ENCODE data around the gene RPTOR.

RPTOR gene

GRCh38 chr17:80990921-80991644, 446.4 kb downstream of the RPTOR start:
- no peak for DNase-seq

- peak; percentile 71 to 81 (median 76) for DNase-seq
Observed at GRCh38 chr17:80991645-80992076, 447.0 kb downstream of the RPTOR start, which contains the start of gene CHMP6. TSS of gene CHMP6 (plus strand) at chr17:80991841. CDS start at chr17:80991919, 78 bp downstream.

DNA sequence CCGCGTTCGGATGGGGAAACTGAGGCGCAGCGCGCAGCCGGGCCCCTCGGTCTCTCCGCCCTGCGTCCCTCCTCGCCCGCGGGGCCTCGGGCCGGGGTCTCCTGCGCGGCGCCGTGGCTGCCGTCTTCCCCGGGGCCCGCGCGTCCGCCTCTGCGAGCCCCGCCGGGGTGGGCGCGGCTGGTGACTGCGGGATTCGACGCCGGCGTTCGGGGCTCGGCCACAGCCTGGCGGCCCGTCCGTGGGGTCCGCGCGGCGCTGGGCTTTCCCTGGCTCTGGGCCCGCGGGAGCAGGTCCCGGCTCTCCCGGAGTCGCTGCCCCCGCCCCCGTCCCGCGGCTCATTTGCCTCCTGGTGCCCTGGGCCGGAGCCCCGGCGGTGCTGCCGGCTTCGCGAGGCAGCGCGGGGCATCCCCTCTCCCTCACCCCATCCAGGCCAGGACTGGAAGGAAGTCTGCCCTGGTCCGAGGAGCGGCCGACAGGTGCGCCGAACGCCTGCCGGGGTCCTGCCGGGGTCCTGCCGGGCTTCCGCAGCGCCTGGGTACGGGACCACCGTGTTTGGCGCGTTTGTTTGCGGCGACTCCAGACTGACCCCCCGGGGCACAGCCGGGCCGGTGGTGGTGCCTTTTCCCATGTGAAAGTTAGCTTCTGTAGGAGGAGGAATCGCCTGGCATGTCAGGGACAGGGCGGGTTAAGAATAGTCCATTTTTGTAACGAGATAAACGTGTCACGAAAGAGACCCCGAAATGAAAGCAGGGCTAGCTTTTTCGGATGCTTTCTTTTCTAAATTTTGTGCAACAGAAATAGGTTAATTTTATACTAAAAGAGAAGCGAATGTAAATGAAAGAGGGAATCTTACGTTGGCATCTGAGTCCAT, 447.7 kb downstream of the RPTOR start:
- DNase-seq = peak in 1 of 3 experiments; percentile 54

GRCh38 chr17:80992948-80993624, 448.4 kb downstream of the RPTOR start:
- DNase-seq = no peak

DNA sequence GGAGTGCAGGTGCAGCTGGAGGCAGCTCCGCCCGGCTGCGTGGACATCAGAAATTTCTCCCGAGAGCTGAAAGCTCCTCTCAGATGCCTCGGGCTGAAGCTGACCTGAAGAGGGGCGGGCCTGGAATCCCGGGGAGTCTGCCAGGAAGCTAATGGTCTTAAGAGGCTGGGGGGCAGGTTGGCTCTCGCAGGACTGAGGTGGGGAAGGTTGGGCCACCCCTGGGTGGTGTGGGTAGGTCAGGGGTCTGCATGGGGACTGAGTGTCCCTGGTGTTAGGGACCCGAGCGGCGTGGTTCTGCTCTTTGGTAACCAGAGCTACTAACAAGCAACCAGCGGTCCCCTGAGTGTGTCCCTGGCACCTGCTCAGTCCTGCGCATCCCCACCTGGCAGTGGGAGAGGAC, 450.5 kb downstream of the RPTOR start:
- no peak for DNase-seq

DNA sequence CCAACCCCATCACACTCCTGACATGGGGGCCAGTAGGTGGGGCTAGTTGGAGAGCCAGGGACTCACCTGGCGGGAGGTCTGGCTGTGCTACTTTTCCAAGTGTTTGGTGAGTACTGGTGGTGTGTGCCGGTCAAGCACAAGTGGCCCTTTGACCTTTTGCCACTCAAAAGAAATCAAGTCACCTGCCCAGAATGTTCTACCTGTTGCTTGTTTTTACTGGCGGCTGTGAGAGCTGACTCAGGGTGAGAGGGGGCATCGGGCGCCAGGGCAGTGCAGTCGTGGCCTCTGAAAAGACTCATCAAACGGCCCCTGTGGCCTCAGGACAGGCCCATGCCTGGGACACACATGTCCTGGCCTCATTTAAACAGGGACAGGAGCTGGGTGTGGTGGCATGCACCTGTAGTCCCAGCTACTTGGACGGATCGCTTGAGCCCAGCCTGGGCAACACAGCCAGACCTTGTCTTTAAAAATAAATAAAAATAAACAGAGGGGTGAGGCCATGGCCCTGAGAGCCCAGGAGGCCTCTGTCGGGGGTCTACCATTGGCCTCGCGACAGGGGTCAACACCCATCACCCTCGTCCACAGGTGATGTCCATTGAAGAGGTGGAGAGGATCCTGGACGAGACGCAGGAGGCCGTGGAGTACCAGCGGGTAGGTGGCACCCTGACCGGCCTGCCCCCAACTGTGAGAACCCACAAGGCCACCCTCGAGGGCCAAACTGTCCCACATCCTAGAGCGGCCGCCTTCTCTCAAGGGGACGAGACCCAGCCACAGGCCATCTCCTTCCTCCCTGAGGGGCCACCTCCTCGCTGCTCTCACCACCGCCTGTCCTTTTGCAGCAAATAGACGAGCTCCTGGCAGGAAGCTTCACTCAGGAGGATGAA, 452.0 kb downstream of the RPTOR start:
- DNase-seq = no peak

DNA sequence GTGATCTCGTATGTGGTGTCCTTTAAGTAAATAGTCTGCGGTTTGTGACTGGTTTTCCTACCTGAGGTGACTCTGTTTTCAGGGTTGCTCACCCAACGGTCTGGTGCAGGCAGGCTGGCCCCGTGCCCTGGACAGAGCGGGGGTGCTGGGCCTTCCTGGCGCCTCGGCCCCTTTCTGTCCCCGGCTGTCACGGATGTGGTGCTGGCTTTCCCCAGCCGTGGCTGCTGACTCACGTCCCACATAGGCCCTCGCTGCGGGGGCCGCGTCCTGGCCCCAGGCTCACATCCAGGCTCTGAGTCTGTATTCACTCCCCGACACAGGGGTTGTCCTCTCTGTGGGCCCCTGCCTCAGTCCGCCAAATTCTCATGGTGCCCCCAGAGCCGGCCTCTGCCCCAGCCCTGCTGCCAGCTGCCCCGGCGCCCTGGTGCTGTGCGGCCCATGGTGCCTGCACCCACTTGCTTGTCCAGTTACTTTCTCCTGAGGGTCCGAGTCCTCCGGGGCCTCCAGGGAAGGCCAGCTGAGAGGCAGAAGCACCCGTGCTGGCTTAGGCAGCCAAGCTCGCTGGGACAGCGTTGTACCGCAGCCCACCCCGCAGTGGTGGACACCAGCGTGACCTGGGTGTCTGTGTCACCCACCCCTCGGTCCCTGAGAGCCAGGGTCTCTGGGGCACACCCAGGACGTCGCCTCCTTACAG, 452.9 kb downstream of the RPTOR start:
- DNase-seq = no peak

DNA sequence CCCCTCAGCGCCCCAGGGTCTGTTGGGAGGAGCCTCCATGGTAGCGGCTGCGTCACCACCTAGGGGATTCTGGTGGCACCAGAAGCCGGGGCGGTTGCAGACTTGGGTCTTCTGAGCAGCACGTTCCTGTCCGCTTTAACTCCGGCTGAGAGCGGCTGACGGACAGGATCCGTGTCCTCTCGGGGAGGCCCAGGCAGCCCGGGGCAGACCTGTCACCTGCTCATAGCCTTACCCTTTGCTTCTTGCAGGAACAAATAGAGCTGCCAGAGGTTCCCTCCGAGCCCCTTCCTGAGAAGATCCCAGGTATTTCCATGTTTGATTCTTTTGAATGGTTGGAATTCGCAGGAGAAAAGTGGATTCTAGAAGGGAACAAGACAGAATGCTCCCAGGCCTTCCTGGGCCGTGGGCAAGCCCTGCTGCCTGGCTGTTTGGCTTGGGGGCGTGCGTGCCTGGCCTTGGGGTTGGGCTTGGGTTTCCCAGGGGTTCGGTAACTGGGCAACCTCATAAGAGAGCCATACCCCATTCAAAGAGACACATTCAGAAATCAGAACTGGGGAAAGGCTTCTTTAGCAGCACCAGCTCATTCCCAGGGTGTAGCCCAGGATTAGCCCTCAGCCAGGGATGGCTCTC, 453.6 kb downstream of the RPTOR start:
- no peak for DNase-seq

DNA sequence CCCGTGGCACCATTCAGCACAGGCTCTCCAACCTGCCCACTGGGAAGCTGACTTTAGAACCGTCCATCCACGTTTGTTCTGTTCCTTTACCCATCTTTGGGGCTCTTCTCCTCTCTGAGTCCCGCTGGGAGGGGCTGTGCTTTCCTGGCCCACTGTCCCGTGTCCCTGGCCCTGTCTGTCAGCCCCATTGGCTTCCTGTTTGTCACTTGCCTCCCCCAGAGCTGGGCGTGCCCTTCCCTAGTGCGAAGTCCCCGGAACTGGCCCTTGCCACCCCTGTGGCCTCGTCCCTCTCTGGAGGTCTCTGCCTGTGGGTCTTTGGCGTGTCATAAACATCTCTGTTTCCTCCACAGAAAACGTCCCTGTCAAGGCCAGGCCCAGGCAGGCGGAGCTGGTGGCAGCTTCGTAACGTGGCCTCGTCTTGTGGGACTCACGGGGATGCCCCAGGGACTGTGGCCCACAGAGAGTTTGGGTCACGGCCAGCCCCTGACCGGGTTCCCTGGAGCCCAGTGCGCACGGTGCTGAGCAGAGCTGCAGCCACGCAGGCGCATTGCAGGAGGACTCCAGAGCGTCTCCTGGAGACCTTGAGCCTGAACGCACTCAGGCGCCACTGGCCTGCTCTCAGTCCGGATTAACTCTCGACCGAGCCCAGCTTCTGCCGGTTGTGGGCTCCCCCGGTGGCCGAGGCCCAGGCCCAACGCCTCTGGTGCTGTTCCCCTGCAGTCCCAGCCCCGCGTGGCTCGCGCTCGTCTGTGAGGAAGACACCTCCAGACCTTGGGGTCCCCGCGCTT, 454.3 kb downstream of the RPTOR start:
- no peak for DNase-seq

DNA sequence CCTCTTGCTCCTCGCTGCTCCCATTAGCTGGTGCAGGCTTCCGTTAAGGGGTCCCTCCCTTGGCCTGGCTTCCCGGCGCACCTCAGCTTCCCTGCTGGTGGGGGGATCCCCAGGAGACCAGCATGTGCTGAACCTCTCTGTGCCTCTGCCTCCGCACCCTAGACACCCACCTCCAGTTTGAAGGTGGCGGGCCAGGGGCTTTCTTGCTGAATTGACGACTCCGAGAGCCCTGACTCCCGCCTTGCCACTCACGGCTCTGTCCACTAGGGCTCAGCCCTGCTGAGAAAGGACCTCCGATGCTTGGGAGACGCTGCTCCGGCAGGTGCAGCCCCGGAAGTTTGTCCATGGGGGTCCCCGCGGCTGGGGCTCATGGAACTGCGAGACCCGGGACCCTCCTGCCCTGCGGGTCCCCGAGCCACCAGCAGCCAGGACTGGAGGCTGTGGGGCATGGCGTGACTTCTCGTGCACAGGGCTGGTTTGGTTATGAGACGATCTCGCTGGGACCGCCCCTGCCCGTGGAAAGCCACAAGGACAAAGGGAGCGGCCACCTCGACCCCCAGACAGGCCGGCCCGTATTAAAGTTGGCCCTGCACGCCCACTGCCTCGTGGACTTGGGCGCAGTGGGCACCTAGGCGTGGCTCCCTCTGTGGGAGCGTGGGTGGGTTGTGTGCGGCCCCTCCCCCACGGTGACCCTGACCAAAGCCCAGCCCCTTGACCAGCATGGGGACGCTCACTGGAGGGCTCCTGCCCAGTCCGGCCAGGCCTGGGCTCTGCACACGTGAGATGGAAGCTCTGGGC, 455.1 kb downstream of the RPTOR start:
- DNase-seq = no peak

- no peak for DNase-seq
Observed at GRCh38 chr17:81000334-81000630, 455.6 kb downstream of the RPTOR start.

DNA sequence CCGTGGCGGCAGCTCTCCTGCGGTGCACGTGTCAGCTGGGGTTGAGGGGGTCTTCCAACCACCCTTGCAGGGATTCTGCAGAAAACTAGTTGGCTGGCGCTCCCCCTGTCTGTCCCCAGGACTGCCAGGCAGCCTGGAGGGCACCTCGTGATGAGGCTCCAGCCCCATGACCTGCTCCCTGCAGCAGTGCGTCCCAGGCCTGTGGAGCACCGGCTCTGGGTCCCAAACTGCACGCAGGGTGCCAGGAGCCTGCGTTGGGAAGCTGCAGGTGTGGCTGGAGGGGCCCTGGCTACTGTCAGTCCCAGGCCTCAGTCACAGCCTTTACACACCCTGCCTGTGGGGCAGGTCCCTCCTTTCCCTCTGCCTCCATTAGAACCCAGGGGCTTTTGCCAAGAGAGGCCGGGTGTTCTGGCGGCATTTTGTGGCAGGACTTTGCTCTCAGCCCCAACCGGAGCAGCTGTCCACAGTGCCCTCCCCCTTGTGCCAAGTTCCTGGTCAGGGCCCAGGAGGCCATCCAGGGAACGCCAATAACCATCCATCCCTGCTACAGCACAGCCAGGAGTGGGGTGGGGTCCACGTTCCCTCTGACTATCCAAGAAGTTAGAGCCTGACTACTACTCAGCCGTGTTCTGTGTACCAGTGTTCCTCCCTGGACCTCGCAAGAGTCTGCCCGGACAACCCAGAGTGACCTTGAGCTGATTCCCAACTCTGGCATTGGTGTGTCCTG, 456.2 kb downstream of the RPTOR start:
- no peak for DNase-seq

DNA sequence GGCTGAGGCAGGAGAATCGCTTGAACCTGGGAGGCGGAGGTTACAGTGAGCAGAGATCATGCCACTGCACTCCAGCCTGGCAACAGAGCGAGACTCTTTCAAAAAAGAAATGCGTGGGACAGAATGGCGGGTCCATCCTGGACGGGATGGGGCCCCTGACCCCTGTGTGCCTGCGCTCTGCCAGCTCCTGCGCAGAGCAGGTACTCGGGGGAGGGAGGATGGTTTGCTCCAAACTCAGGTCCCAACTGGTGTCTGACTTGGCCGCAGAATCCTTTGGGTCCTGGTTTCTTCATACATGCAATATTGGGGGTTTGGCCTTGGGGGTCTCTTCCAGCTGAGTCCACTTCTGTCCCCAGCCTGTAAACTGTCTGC, 457.4 kb downstream of the RPTOR start:
- no peak for DNase-seq

DNA sequence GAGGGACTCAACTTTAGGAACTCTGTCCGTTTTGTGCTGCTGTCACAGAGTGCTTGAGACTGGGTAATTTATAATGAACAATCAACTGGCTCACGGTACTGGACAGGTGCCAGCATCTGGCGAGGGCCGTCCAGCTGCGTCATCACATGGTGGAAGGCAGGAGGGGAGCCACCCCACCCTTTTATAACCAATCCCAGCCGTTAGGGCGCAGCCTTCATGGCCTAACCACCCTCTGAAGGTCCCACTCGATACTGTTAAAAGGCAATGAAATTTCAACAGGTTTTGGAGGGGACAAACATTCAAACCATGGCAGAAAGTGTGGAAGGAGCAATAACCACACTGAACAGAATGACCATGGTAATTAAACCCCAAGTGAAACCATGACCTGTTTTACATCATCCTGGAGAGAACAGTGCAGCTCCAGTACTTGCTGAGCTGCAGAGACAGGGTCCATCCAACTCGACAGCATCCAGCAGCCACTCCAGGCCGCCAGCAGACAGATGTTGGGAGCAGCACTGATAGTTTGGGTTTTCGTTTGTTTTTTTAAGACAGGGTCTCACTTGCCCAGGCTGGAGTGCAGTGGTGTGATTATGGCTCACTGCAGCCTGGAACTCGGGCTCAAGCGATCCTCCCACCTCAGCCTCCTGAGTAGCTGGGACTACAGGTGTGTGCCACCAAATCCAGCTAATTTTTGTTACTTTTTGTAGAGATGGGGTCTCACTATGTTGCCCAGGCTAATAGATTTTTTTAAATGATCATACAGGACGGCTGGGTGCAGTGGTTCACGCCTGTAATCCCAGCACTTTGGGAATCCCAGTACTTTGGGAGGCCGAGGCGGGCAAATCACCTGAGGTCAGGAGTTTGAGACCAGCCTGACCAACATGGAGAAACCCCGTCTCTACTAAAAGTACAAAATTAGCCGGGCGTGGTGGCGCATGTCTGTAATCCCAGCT, 458.0 kb downstream of the RPTOR start:
- peak; percentile 68 to 90 (median 79) for DNase-seq

- peak in 2 of 3 experiments; percentile 43 to 66 for DNase-seq
Observed at GRCh38 chr17:81003711-81004475, 459.3 kb downstream of the RPTOR start.

DNA sequence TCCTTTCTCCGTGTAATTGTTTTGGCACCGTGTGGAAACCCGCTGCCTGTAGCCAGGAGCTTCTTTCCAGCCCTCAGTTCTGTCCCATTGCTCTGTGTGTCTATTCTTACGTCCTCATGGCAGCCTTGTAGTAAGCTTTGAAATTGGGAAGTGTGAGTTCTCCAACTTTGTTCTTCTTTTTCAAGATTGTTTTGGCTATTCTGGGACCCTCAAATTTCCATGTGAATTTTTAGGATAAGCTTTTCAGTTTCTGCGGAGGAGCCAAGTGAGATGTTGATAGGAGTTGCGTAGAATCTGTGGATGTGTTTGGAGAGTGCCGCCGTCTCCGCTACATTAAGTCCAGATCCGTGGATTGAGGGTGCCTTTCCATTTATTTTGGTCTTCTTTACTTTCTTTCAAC, 462.3 kb downstream of the RPTOR start:
- DNase-seq = no peak

DNA sequence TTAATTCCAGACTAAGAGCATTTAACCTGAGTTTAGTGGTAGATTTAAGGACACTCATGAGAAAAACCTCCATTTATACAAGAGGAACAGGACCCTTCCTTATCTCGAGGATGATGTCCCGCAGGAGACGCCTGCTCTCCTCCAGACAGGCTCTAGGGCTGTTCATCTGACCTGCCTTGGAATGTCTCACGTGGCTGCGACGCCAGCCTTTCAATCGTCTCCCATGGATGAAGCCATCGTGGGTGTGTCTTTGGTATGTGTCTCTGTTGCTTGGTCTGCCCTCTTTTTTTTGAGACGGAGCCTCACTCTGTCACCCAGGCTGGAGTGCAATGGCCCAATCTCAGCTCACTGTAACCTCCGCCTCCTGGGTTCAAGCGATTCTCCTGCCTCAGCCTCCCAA, 463.5 kb downstream of the RPTOR start:
- DNase-seq = no peak

All from NCI-H1417 (cell line).